Adrenal gland (tissue), 12 donors: ENCODE data around the gene NPFF. TPM values are rescaled to one million over a fixed set of nuclear protein-coding genes. Genes with fewer than 3 reads are reported as not detected.
A peak's percentile ranks its signal among the peaks of the same experiment; 100 is the strongest.

ENCODE experiments used
- DNase-seq, 7 donors: peaks; one replicate each; pipeline ENCODE4 v3.0.0-alpha.2; 2019 to 2020
- H3K27ac ChIP-seq, 5 donors: fragments of 200-600 bp; sonication (generic) in 4 of 5; 1 replicate in 3 of 5; 2 replicates in 2 of 5; pipeline versions ENCODE4 v1.5.1 to v1.8.0; 2016 to 2020; ENCODE audit warnings: mild to moderate bottlenecking in 1 of 5
- H3K27me3 ChIP-seq: fragments of 200-600 bp; 2 replicates; pipeline ENCODE4 v1.8.0; 2021
- H3K36me3 ChIP-seq, 2 donors: fragments of 200-600 bp; replicated peaks in 1 of 2; 1 replicate in 1 of 2; 2 replicates in 1 of 2; pipeline versions ENCODE4 v1.5.1 to v1.8.0; 2018 to 2022
- H3K4me1 ChIP-seq, 2 donors: fragments of 200-600 bp; replicated peaks in 1 of 2; 1 replicate in 1 of 2; 2 replicates in 1 of 2; pipeline versions ENCODE4 v1.5.1 to v1.8.0; 2018 to 2021
- H3K4me3 ChIP-seq, 4 donors: fragments of 200-600 bp; sonication (generic) in 3 of 4; one replicate each; pipeline ENCODE4 v1.5.1; 2016 to 2018
- H3K9me3 ChIP-seq, 3 donors: fragments of 200-600 bp; sonication (generic) in 1 of 3; replicated peaks in 1 of 3; 1 replicate in 2 of 3; 2 replicates in 1 of 3; pipeline versions ENCODE4 v1.5.1 to v1.8.0; 2016 to 2021
- POLR2A ChIP-seq, 2 donors: fragments of 450-650 bp; IDR thresholded peaks; one replicate each; pipeline ENCODE4 v1.6.1; 2017; ENCODE audit warnings: antibody characterized with exemption in 2 of 2, mild to moderate bottlenecking in 2 of 2, moderate library complexity in 1 of 2
- WGBS, 4 donors: extraction: QIAGEN DNeasy Blood & Tissue Kit in 2 of 4; methylation state at CpG; one replicate each; pipeline versions ENCODE4 v1.1.5 to v1.1.7; 2013 to 2017; 5-methylcytosine and 5-hydroxymethylcytosine counted together
- intact Hi-C, 2 donors: fragments of 100-400 bp; cut with DNase I; formaldehyde crosslinking; loops; one replicate each; pipeline versions ENCODE4 v1.14.1 to v1.15.0; 2022 to 2023
- polyA plus RNA-seq, 3 donors: library from polyadenylated mRNA; stranded (reverse); fragments of 200-250 nt in 2 of 3; fragments of 350-450 nt in 1 of 3; fragmentation: Illumina TruSeq in 1 of 3; extraction: RNeasy Lipid Tissue Mini Kit (QIAGEN cat#74804) in 1 of 3; gene quantifications; one replicate each; pipeline ENCODE4 v1.2.3, GENCODE V29; 2013 to 2014
- total RNA-seq, 9 donors: library from RNA; depleted of rRNA in 4 of 9; stranded (reverse); fragments of >200 nt in 4 of 9; fragments of 120-200 nt in 1 of 9; fragmentation: NEBNext Ultra II Directional in 1 of 9; extraction: Animal tissue kit (Norgen Biotek cat#: 25700) in 1 of 9; gene quantifications; one replicate each; pipeline versions ENCODE4 v1.1.0 to v1.2.4, GENCODE V29; 2013 to 2023
- TF ChIP-seq, protein P1 (sequence below), 6 experiments: fragments of 450-650 bp in 4 of 6; fragments of 200-600 bp in 2 of 6; sonication (generic) in 1 of 6; IDR thresholded peaks; 1 replicate in 5 of 6; 2 replicates in 1 of 6; pipeline versions ENCODE4 v1.5.1 to v1.8.0; 2016 to 2021; ENCODE audit warnings: antibody characterized with exemption in 6 of 6, mild to moderate bottlenecking in 2 of 6, moderate library complexity in 1 of 6
- donor health status: healthy with polysubstance abuse.
- donor health status: Bipolar disorder and iron deficiency.
- donor health status: DM: yes; HTN: yes; CAD: no.
- donor health status: DM: no; HTN: no; CAD: no.
- donor health status: DM: no; HTN: no; CAD: no.
- donor health status: DM: yes; HTN: yes; CAD: no.

The NPFF gene
- total and polyA plus RNA-seq, 12 donors, result 0.27 to 0.78 TPM; not detected in 10

DNA sequence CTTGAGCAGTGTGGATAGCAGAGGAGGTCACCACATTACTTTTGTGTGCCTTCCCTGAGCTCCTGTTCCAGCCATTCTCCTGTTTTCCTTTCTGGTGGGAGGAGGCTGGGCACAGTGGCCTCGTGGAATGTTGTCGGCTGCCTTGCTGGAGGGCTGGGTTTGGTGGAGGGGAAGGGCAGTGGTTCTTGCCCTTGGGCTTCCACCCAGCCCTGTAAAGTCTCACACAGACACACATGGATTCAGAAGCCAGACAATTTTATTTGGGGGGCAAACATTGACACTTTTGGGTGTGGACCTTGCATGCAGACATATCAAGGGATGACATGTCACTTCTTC, 866 bp downstream of the NPFF start:
- no peaks in the 10 kb centered on the region for H3K9me3 ChIP-seq
- 24 to 36% (median 35%) methylated on average over 2 of the region's 2 CpGs; no CpG with 5 or more reads in 1 of the 4 donors for WGBS, 4 donors
- H3K4me1 ChIP-seq, result peaks cover 14 to 37% of the 10 kb centered on the region in 2 donors
- H3K36me3 ChIP-seq, result peaks cover 0 to 43% of the 10 kb centered on the region in 2 donors
- peak overlapping the region in 3 of 5 donors; percentile 74 to 90 (median 78) for H3K27ac ChIP-seq
- no peaks in the 10 kb centered on the region for H3K27me3 ChIP-seq
- H3K4me3 ChIP-seq, result no peak overlapping the region
- intact Hi-C loops, result loop anchor here in 1 of 2 donors (5.0 to 10.0 kb wide), 2 partner anchors 154 to 182 kb away; partner anchors contain the start of gene AAAS
- TF ChIP-seq, protein P1, sequence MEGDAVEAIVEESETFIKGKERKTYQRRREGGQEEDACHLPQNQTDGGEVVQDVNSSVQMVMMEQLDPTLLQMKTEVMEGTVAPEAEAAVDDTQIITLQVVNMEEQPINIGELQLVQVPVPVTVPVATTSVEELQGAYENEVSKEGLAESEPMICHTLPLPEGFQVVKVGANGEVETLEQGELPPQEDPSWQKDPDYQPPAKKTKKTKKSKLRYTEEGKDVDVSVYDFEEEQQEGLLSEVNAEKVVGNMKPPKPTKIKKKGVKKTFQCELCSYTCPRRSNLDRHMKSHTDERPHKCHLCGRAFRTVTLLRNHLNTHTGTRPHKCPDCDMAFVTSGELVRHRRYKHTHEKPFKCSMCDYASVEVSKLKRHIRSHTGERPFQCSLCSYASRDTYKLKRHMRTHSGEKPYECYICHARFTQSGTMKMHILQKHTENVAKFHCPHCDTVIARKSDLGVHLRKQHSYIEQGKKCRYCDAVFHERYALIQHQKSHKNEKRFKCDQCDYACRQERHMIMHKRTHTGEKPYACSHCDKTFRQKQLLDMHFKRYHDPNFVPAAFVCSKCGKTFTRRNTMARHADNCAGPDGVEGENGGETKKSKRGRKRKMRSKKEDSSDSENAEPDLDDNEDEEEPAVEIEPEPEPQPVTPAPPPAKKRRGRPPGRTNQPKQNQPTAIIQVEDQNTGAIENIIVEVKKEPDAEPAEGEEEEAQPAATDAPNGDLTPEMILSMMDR (IDR thresholded peaks at IDR 0.05), result no peak
- no peak for TF ChIP-seq POLR2A (IDR thresholded peaks at IDR 0.05)
- DNase-seq, result peak in 1 of 7 donors; percentile 52

DNA sequence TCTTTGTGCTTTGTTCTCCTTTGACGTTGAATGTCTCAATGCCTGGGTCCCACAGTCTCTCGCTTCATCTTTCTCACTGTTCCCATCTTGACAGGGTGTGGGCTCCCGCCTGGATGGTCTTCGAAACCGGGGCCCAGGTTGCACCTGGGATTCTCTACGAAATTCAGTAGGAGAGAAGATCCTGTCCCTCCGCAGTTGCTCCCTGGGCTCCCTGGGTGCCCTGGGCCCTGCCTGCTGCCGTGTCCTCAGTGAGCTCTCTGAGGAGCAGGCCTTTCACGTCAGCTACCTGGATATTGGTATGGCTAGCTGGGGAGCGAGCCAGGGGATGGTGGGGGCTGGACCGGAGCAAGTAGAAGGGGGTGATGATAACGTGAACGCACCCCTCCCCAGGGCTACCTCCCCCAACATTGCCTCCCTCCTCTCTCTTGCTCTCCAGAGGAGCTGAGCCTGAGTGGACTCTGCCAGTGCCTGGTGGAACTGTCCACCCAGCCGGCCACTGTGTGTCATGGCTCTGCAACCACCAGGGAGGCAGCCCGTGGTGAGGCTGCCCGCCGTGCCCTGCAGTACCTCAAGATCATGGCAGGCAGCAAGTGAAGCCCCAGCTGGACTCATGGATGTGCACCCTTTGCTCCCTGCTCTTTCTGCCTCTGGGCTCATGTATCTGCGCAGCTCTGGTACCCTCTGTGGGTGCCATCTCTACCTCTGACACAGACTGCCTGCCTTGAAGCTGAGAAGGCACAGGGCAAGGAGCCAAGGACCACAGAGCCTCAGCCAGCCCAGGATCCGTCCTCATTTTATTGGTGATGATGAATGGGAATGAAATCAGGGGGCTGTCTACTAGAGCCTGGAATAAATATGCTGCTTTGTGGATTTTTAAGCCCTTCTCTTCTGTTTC, 1.5 kb downstream of the NPFF start:
- DNase-seq, result peak in 3 of 7 donors; percentile 49 to 58 (median 51)
- no peak overlapping the region for H3K4me3 ChIP-seq
- 75 to 80% (median 79%) methylated on average over 12 to 19 of the region's 19 CpGs for WGBS, 4 donors

DNA sequence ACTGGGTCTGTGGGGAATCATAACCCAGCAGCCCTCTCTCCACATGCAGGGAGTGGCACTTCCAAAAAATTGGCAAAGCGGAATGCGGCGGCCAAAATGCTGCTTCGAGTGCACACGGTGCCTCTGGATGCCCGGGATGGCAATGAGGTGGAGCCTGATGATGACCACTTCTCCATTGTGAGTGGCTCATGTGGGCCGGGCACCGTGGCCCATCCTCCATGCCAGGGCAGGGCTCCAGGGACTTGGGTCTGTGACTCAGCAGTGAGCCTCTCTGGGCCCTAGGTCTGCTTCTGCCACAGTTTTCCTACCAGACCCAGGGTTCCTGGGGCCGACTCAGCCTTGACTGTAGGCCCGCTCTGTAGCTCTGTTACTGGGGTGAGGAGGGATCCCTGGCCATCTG, 2.2 kb downstream of the NPFF start:
- peak; percentile 73 to 90 (median 88) for DNase-seq
- TF ChIP-seq POLR2A (IDR thresholded peaks at IDR 0.05), result peak in 1 of 2 donors; percentile 64
- TF ChIP-seq, protein P1 (IDR thresholded peaks at IDR 0.05), result no peak
- 57 to 79% (median 65%) methylated on average over 6 to 10 of the region's 10 CpGs for WGBS, 4 donors
- H3K9me3 ChIP-seq, result no peaks in the 10 kb centered on the region
- H3K36me3 ChIP-seq, result peaks cover 0 to 32% of the 10 kb centered on the region in 2 donors
- no peak overlapping the region for H3K4me3 ChIP-seq
- intact Hi-C loops, result loop anchor here in 1 of 2 donors (5.0 to 10.0 kb wide), 2 partner anchors 153 to 180 kb away; partner anchors contain the start of gene AAAS
- H3K27ac ChIP-seq, result peak overlapping the region in 4 of 5 donors; percentile 38 to 90 (median 76)
- no peaks in the 10 kb centered on the region for H3K27me3 ChIP-seq
- H3K4me1 ChIP-seq, result peaks cover 17 to 37% of the 10 kb centered on the region in 2 donors

More for the DNA sequence above, 1.5 kb downstream of the NPFF start:
- H3K27me3 ChIP-seq, result no peaks in the 10 kb centered on the region
- TF ChIP-seq POLR2A (IDR thresholded peaks at IDR 0.05), result no peak
- intact Hi-C loops, result loop anchor here in 1 of 2 donors (5.0 to 10.0 kb wide), 2 partner anchors 154 to 181 kb away; partner anchors contain the start of gene AAAS
- H3K36me3 ChIP-seq, result peaks cover 0 to 39% of the 10 kb centered on the region in 2 donors
- peaks cover 15 to 37% of the 10 kb centered on the region in 2 donors for H3K4me1 ChIP-seq
- peak overlapping the region in 4 of 5 donors; percentile 38 to 90 (median 76) for H3K27ac ChIP-seq
- no peaks in the 10 kb centered on the region for H3K9me3 ChIP-seq

DNA sequence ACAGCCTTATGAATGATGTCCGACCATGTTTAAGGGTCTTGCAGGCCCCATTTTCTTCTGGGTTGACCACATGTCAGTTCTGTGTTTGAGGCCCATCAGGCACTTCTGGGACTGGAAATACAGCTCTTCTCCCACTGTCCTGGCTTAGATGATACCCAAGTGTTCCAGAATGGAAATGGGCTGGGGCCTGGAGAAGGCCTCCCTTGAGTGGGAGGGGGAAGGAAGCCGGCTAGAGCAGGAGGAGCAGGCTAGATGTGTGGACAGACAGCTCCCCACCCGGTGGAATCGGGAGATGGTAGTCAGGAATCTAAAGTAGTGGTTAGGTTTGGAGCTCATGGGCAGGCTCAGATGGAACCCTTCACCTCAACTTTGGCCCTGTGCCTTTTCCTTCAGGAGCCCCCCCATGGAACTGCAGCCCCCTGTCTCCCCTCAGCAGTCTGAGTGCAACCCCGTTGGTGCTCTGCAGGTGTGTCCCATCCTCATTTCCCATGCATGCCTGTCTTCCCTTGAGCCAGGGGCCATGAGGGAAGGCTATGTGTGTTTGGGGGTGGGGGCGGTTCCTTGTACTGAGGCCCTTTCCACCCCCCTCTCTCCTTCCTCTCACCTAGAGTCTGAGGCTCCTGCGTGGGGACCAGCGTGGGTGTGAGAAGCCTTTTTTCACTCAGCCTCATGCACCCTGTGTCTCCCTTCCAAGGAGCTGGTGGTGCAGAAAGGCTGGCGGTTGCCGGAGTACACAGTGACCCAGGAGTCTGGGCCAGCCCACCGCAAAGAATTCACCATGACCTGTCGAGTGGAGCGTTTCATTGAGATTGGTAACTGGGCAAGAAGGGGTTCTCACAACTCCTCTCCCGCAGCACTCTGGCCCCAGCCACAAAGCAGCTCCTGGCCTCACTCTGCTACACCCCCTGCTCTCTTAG, 3.0 kb downstream of the NPFF start:
- H3K9me3 ChIP-seq, result no peaks in the 10 kb centered on the region
- H3K4me3 ChIP-seq, result no peak overlapping the region
- TF ChIP-seq POLR2A (IDR thresholded peaks at IDR 0.05), result no peak
- TF ChIP-seq, protein P1 (IDR thresholded peaks at IDR 0.05), result no peak
- intact Hi-C loops, result loop anchor here (5.0 to 10.0 kb wide), 2 partner anchors 52 to 179 kb away; partner anchors contain the start of genes AAAS (in 1 of the 2) and PCBP2 (in 1 of the 2)
- peaks cover 0 to 32% of the 10 kb centered on the region in 2 donors for H3K36me3 ChIP-seq
- peak overlapping the region in 3 of 5 donors; percentile 52 to 99 (median 90) for H3K27ac ChIP-seq
- WGBS, 4 donors, result 83 to 88% (median 86%) methylated on average over 9 to 14 of the region's 14 CpGs
- no peaks in the 10 kb centered on the region for H3K27me3 ChIP-seq
- peaks cover 25 to 37% of the 10 kb centered on the region in 2 donors for H3K4me1 ChIP-seq
- DNase-seq, result no peak
